ENCODE data around the gene MAP3K14.

The MAP3K14 gene

GRCh38 chr17:45223539-45224528 lies 93.0 kb downstream of the MAP3K14 start:
- peak; percentile 30 to 60 for DNase-seq (ENCODE audit: low read depth in 2 of 2)

DNA sequence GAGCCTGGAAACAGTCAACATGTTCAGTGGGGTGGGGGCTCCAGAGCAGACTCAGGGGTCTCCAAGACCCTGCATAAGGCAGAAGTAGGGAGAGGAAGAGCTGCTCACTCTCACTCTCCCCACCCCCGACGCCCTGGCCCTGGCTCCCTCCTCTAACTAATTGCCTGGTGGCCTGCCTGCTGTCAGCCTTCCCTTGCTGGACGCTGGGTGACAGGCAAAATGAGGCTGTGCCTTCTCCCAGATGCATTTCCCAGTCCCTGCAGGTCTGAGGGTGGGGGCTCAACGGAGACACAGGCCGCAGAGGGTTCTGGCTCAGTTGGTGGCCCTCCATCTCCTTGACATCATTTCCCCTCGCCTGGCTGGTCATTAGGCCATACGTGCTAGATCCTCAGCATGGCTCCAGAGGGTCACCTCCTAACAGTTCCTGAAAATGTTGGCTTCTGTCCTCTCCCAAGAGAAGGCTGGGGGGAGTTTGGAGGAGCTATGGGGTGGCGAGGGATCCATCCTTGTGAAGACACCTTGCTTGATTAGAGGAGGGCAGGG lies 93.8 kb downstream of the MAP3K14 start:
- DNase-seq (ENCODE audit: low read depth in 2 of 2): no peak

DNA sequence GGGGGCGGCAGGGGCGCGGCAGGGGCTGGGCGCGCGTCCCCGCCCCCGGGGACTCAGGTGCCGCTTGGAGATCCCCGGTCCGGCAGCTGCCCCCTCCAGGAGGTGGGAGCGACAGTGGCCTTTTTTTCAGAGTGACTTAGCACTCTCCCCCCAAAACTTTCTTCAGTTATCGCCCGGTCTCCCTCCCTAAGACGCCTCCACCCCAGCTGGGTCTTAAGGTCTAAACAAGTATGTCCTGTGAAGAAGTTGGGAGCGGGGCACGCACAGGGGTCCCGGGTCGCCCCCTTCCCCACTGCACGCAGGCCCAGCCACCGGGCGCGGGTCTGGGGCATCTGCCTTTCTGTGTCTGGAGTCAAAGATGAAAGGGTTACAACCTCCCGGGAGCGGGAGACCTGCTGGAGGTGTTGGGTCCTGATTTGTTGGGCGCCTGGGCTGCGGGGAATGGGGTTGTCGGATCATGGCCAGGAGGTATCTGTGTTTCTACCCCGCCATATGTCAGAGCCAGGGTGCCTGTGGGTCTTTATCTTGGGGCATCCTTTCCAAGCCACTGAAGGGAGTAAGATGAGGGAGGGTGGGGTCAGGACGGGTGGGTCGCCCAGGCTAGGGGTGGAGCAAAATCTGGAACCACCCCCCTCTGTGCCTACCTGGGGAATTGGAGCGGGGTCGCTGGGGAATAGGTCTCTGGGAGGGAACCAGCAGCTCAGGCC lies 94.4 kb downstream of the MAP3K14 start:
- peak; percentile 34 to 62 for DNase-seq (ENCODE audit: low read depth in 2 of 2)

DNA sequence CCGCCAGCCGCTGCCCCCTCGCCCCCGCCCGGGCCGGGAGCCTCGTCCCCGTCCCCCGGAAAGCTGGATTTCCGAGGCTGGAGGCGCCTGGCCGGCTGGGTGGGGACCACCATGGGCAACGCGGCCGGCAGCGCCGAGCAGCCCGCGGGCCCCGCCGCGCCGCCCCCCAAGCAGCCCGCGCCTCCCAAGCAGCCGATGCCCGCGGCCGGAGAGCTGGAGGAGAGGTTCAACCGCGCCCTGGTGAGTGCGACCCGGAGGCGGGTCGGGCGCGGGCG lies 94.9 kb downstream of the MAP3K14 start:
- no peak for DNase-seq (ENCODE audit: low read depth in 2 of 2)

DNA sequence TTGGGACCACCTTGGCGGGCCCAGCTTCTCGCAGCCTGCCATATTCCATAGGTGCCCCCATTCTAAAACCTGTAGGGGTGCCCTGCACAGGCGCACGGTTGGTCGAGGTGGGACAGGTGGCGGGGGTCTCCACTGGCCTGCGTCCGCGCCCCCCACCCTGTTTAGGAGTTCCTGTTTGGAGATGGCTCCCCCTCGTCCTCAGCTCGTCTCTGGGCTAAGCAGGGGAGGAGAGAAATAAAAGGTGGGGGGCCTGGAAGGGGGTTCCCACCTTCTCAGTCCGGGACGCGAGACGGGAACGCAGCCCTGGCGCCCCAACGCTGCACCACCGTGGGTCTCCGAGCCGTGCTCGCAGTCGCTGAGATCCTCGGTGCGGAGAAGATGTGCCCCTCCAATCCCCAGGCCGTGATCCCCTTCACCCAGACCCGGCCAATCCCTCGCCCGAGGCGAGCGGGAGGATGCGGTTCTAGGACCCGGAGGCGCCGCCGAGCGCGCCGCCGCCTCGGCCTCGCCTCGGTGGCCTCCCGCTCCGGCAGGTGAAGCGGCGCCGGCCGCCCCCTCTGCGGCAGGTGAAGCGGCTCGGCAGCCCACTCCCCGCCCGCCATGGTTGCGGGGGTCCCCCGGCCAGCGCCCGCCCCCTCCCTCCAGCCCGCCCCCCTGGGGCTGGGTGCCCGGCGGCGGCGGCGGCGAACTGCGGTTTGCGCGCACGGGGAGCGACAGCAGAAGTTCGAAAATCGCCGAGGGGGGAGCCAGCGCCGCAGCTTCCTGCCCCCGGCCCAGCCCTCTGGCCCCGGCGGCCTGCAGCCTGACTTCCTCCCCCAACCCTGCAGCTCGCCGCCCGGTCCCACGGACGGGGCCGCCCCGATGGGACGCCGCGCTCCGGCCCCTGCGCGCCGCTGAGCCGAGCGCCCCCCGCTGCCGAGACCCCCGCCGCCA lies 95.5 kb downstream of the MAP3K14 start, which contains the start of gene FMNL1:
TSS of gene FMNL1 (plus strand) at position 805 of the 933 bp plus-strand sequence. CDS start 240 bp downstream, outside the sequence.
- peak; percentile 34 to 47 for DNase-seq (ENCODE audit: low read depth in 2 of 2)

DNA sequence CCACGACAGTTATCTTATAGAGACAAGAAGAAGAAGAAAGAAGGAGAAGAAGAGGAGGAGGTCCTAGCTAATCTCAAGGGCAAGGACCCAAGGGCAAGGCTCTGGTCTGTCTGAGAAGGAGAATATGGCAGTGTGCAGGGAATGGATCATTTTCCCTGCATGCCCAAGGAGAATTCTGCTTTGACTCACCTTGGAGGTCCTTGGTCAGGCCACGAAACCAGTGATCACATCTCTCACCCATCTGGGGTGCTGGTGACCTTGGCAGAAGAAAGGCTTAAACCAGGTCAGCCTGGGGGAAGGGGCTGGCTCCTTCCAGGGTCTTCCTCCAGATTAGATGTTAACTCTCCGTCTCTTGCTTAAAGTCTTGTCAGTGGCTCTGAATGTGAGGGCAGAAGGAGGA lies 96.7 kb downstream of the MAP3K14 start:
- DNase-seq (ENCODE audit: low read depth in 2 of 2): no peak

DNA sequence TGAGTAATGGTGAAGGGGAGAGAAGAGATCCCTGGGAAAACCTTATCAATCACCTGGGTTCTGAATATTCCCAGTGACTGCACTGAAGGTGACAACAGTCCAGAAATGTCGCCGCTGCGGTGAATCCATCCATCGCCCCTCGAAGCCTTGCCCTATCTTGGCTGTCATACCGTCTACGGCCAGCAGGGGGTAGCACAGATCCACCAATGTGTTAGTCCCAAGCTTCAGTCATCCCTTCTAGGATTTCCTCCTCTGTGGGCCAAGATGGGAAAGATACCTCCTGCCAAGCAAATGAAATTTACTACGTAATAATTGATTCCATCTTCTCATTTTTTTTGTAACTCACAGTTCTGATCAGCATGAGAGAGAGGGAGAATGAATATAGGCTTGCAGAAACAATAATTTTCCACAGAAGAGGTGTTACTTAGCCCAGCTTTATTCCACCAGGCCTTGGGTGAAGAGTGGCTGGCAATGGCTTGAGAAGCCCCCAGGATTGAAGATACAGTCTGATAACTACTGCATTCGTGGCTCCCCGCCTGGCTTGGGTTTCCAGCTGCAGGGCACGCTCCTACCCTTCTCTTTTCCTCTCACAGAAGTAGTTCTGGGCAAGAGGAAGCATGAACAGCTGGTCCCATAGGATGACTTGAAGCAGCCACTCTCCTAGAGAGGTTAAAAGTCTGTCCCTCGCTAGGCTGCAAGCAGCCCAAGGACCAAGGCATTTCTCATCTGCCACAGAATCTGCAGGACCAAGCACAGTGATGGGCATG lies 97.7 kb downstream of the MAP3K14 start:
- DNase-seq (ENCODE audit: low read depth in 2 of 2): peak; percentile 75 to 94
